ENCODE results near the gene DUSP1.

DUSP1 gene

GRCh38 chr5:172728481-172729241 is 42.3 kb downstream of the DUSP1 start:
- Histone ChIP-seq H3K4me3 (no peak overlapping the region), H3K4me2 (no peak overlapping the region), H3K4me1 (peaks cover 22% of the 10 kb centered on the region), H4K20me1 (no peaks in the 10 kb centered on the region), H3K27ac (no peak overlapping the region), H3K9me3 (no peaks in the 10 kb centered on the region), H3K9ac (no peak overlapping the region), H3K36me3 (no peaks in the 10 kb centered on the region), H3K27me3 (no peaks in the 10 kb centered on the region)
- TF ChIP-seq Cebpa-rat (IDR thresholded peaks at IDR 0.05): no peak

- H4K20me1 ChIP-seq: no peaks in the 10 kb centered on the region
- H3K9me3 ChIP-seq: no peaks in the 10 kb centered on the region
- H3K4me1 ChIP-seq: peaks cover 10% of the 10 kb centered on the region
- H3K4me3 ChIP-seq: no peak overlapping the region
- H3K9ac ChIP-seq: no peak overlapping the region
- H3K27me3 ChIP-seq: no peaks in the 10 kb centered on the region
- no peak overlapping the region for H3K27ac ChIP-seq
- no peak for TF ChIP-seq Cebpa-rat (IDR thresholded peaks at IDR 0.05)
- no peaks in the 10 kb centered on the region for H3K36me3 ChIP-seq
- H3K4me2 ChIP-seq: no peak overlapping the region
Measured at GRCh38 chr5:172727551-172727950, 43.4 kb downstream of the DUSP1 start.

GRCh38 chr5:172726966-172727365 is 44.0 kb downstream of the DUSP1 start:
- Histone ChIP-seq H3K4me2 (no peak overlapping the region), H3K36me3 (no peaks in the 10 kb centered on the region), H4K20me1 (no peaks in the 10 kb centered on the region), H3K27me3 (no peaks in the 10 kb centered on the region), H3K9ac (no peak overlapping the region), H3K4me1 (peaks cover 7% of the 10 kb centered on the region), H3K9me3 (no peaks in the 10 kb centered on the region), H3K27ac (no peak overlapping the region), H3K4me3 (no peak overlapping the region)
- TF ChIP-seq Cebpa-rat (IDR thresholded peaks at IDR 0.05): no peak

DNA sequence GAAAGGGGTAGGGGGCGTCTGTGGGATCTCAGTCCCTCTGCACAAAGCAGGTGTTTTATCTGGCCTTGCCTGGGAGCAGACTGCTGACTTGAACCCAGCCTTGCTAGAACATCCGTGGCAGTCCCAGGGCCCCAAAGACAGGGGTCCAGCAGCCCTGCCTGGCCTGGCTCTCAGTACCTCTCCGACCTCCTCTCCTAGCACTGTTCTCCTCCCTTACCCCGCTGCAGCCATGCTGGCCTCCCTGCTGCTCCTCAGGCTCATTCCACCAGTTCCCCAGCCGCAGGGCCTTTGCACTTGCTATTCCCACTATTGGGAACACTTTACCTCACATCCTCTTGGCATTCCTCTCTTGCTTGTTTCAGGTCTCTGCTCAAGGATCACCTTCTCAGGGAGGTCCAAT is 45.2 kb downstream of the DUSP1 start:
- no peak overlapping the region for H3K4me2 ChIP-seq
- H3K4me3 ChIP-seq: no peak overlapping the region
- no peak overlapping the region for H3K27ac ChIP-seq
- no peaks in the 10 kb centered on the region for H3K27me3 ChIP-seq
- TF ChIP-seq Cebpa-rat (IDR thresholded peaks at IDR 0.05): no peak
- no peaks in the 10 kb centered on the region for H3K9me3 ChIP-seq
- no peaks in the 10 kb centered on the region for H3K36me3 ChIP-seq
- no peak overlapping the region for H3K9ac ChIP-seq
- H4K20me1 ChIP-seq: no peaks in the 10 kb centered on the region
- peaks cover 8% of the 10 kb centered on the region; the same call in 1 of the 2 replicates for H3K4me1 ChIP-seq

GRCh38 chr5:172725273-172725672 is 45.7 kb downstream of the DUSP1 start:
- no peaks in the 10 kb centered on the region for H3K36me3 ChIP-seq
- H3K27ac ChIP-seq: no peak overlapping the region
- H3K4me2 ChIP-seq: no peak overlapping the region
- no peaks in the 10 kb centered on the region for H3K27me3 ChIP-seq
- H3K4me1 ChIP-seq: peaks cover 8% of the 10 kb centered on the region; the same call in 1 of the 2 replicates
- no peak for TF ChIP-seq Cebpa-rat (IDR thresholded peaks at IDR 0.05)
- no peak overlapping the region for H3K4me3 ChIP-seq
- H3K9ac ChIP-seq: no peak overlapping the region
- no peaks in the 10 kb centered on the region for H4K20me1 ChIP-seq
- H3K9me3 ChIP-seq: no peaks in the 10 kb centered on the region

DNA sequence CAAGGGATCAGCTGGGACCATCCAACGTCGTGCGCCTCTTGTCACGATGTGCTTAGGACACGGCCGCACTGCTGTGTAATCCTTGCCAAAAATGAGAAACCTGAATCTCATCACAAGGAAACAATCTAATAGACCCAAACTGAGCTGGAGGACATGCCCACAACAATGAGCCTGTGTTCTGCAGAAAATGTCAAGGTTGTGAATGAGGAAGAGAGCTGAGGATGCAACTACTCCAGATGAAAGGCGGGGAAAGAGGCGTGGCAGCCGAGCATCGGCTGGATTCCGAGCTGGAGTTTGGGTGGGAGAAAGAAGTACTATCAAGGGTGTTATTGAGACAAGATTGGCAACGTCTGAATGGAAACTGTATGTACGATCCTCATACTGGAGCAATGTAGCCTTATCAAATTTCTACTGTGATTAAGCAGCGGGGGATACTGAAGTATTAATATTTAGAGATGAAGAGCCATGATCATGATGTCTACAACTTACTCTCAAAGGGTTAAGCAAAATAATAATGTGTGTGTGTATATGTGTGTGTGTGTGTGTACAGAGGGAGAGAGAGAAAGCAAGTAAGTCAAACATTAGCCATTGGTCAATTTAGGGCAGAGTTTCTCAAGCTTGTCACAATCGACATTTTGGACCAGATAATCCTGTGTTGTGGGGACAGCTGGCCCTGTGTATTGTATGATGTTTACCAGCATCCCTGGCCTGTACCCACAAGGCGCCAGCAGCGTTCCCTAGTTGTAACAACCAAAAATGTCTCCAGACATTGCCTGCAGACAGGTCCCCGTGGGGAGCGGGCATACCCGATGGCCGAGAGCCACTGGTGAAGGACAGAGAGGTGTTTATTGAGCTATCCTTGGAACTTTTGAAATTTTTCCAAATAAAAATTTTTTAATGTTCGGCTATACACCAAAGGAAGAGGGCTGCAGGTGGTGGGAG is 46.5 kb downstream of the DUSP1 start:
- Histone ChIP-seq H3K4me2 (no peak overlapping the region), H3K4me1 (peaks cover 8% of the 10 kb centered on the region; the same call in 1 of the 2 replicates), H3K27ac (no peak overlapping the region), H3K27me3 (no peaks in the 10 kb centered on the region), H3K36me3 (no peaks in the 10 kb centered on the region), H4K20me1 (no peaks in the 10 kb centered on the region), H3K9me3 (no peaks in the 10 kb centered on the region), H3K4me3 (no peak overlapping the region), H3K9ac (no peak overlapping the region)
- no peak for TF ChIP-seq Cebpa-rat (IDR thresholded peaks at IDR 0.05)

DNA sequence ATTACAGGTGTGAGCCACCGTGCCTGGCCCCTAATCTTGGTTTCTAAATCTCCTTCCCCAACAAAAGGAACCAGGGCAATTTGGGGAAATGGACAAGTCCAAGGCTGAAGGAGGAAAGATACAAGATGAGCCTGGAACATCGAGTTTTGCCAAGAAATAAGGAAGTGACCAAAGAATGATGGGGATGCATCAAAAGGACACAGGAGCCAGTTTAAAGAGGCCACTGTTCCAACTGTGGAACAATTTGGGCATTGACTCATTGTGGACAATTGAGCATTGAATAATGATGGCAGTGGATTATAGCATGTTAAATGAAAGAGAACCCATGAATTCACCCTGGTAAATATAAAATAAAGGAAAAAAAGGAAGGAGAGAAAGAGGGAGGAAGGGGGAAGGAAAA is 47.5 kb downstream of the DUSP1 start:
- Histone ChIP-seq H3K4me3 (no peak overlapping the region), H3K27ac (no peak overlapping the region), H3K27me3 (no peaks in the 10 kb centered on the region), H4K20me1 (no peaks in the 10 kb centered on the region), H3K9ac (no peak overlapping the region), H3K4me2 (no peak overlapping the region), H3K9me3 (no peaks in the 10 kb centered on the region), H3K4me1 (peaks cover 8% of the 10 kb centered on the region; the same call in 1 of the 2 replicates), H3K36me3 (no peaks in the 10 kb centered on the region)
- no peak for TF ChIP-seq Cebpa-rat (IDR thresholded peaks at IDR 0.05)

GRCh38 chr5:172722327-172722815 is 48.6 kb downstream of the DUSP1 start:
- H3K4me3 ChIP-seq: no peak overlapping the region
- H3K27me3 ChIP-seq: no peaks in the 10 kb centered on the region
- H3K9ac ChIP-seq: no peak overlapping the region
- no peak overlapping the region for H3K27ac ChIP-seq
- no peak overlapping the region; the same call in 1 of the 2 replicates for H3K4me2 ChIP-seq
- no peaks in the 10 kb centered on the region for H3K9me3 ChIP-seq
- no peaks in the 10 kb centered on the region for H3K36me3 ChIP-seq
- H3K4me1 ChIP-seq: peaks cover 14% of the 10 kb centered on the region
- no peaks in the 10 kb centered on the region for H4K20me1 ChIP-seq
- no peak for TF ChIP-seq Cebpa-rat (IDR thresholded peaks at IDR 0.05)

- no peaks in the 10 kb centered on the region for H3K36me3 ChIP-seq
- peaks cover 21% of the 10 kb centered on the region for H3K4me1 ChIP-seq
- no peaks in the 10 kb centered on the region for H3K27me3 ChIP-seq
- H3K9me3 ChIP-seq: no peaks in the 10 kb centered on the region
- H3K9ac ChIP-seq: no peak overlapping the region
- H3K4me3 ChIP-seq: no peak overlapping the region
- H3K4me2 ChIP-seq: no peak overlapping the region; the same call in 1 of the 2 replicates
- TF ChIP-seq Cebpa-rat (IDR thresholded peaks at IDR 0.05): no peak
- H4K20me1 ChIP-seq: no peaks in the 10 kb centered on the region
- H3K27ac ChIP-seq: no peak overlapping the region
Measured at GRCh38 chr5:172721455-172722326, 49.3 kb downstream of the DUSP1 start.

Data from BLaER1 (cell line).